Peyer's patch (tissue), 4 donors: ENCODE measurements around the gene AP1S1. TPM values are rescaled to one million over a fixed set of nuclear protein-coding genes. Genes with fewer than 3 reads are reported as not detected.

Source experiments
- DNase-seq, 3 donors: peaks; one replicate each; pipeline ENCODE4 v3.0.0-alpha.2; 2017 to 2019
- H3K27ac ChIP-seq, 4 donors: fragments of 200-600 bp; sonication (generic); one replicate each; pipeline ENCODE4 v1.5.1; 2016 to 2019
- H3K27me3 ChIP-seq, 2 donors: fragments of 200-600 bp; sonication (generic); one replicate each; pipeline ENCODE4 v1.5.1; 2019
- H3K36me3 ChIP-seq, 3 donors: fragments of 200-600 bp; sonication (generic); one replicate each; pipeline ENCODE4 v1.5.1; 2016 to 2019
- H3K4me1 ChIP-seq, 4 donors: fragments of 200-600 bp; sonication (generic); one replicate each; pipeline ENCODE4 v1.5.1; 2016 to 2019
- H3K4me3 ChIP-seq, 4 donors: fragments of 200-600 bp; sonication (generic); 1 replicate in 3 of 4; 2 replicates in 1 of 4; pipeline ENCODE4 v1.5.1; 2016 to 2019; ENCODE audit warnings: mild to moderate bottlenecking in 1 of 4
- H3K9me3 ChIP-seq, 4 donors: fragments of 200-600 bp; sonication (generic); one replicate each; pipeline ENCODE4 v1.5.1; 2016 to 2019; ENCODE audit warnings: mild to moderate bottlenecking in 1 of 4
- CTCF ChIP-seq, 6 experiments: fragments of 450-650 bp in 4 of 6; fragments of 200-600 bp in 2 of 6; sonication (generic) in 1 of 6; IDR thresholded peaks; one replicate each; pipeline ENCODE4 v1.5.1; 2017 to 2019; ENCODE audit warnings: antibody characterized with exemption in 6 of 6, mild to moderate bottlenecking in 3 of 6, moderate library complexity in 1 of 6
- POLR2A ChIP-seq, 2 donors: fragments of 450-650 bp; IDR thresholded peaks; one replicate each; pipeline ENCODE4 v1.5.1; 2017; ENCODE audit warnings: antibody characterized with exemption in 2 of 2, mild to moderate bottlenecking in 2 of 2, moderate library complexity in 2 of 2
- total RNA-seq, 4 donors: library from RNA; depleted of rRNA; stranded (reverse); fragments of >200 nt; gene quantifications; one replicate each; pipeline ENCODE4 v1.1.0, GENCODE V29; 2016

AP1S1 gene
- total RNA-seq, 4 donors from 2014 or later: 53.6 to 136 (median 95.7) TPM

- TF ChIP-seq POLR2A (IDR thresholded peaks at IDR 0.05) (no peak), CTCF (IDR thresholded peaks at IDR 0.05) (no peak)
- peak in 2 of 3 donors; percentile 70 to 87 for DNase-seq
- H3K27me3 ChIP-seq: no peaks in the 10 kb centered on the region
- peaks cover 0 to 27% (median 0%) of the 10 kb centered on the region in 3 donors for H3K36me3 ChIP-seq
- no peak overlapping the region for H3K4me3 ChIP-seq
- peaks cover 0 to 13% (median 6%) of the 10 kb centered on the region in 4 donors for H3K4me1 ChIP-seq
- H3K9me3 ChIP-seq: no peaks in the 10 kb centered on the region
- H3K27ac ChIP-seq: peak overlapping the region in 1 of 4 donors; percentile 82
These were observed 2.8 kb downstream of the AP1S1 start for GRCh38 chr7:101156866-101157589.

- no peak overlapping the region for H3K4me3 ChIP-seq
- TF ChIP-seq POLR2A (IDR thresholded peaks at IDR 0.05) (no peak), CTCF (IDR thresholded peaks at IDR 0.05) (no peak)
- DNase-seq: no peak
- no peaks in the 10 kb centered on the region for H3K9me3 ChIP-seq
- H3K27ac ChIP-seq: peak overlapping the region in 1 of 4 donors; percentile 78
- peaks cover 8 to 40% (median 22%) of the 10 kb centered on the region in 4 donors for H3K4me1 ChIP-seq
- peaks cover 0 to 17% of the 10 kb centered on the region in 2 donors for H3K27me3 ChIP-seq
- peaks cover 0 to 27% (median 0%) of the 10 kb centered on the region in 3 donors for H3K36me3 ChIP-seq
These were observed 5.7 kb downstream of the AP1S1 start for GRCh38 chr7:101159696-101160674.

- Histone ChIP-seq H3K27me3 (peaks cover 0 to 20% of the 10 kb centered on the region in 2 donors), H3K4me3 (no peak overlapping the region), H3K36me3 (peaks cover 0 to 27% (median 0%) of the 10 kb centered on the region in 3 donors), H3K4me1 (peaks cover 8 to 40% (median 25%) of the 10 kb centered on the region in 4 donors), H3K9me3 (peaks cover 0 to 3% (median 0%) of the 10 kb centered on the region in 4 donors), H3K27ac (peak overlapping the region in 1 of 4 donors; percentile 78)
- DNase-seq: peak in 1 of 3 donors; percentile 64
- no peak for TF ChIP-seq CTCF (IDR thresholded peaks at IDR 0.05)
- TF ChIP-seq POLR2A (IDR thresholded peaks at IDR 0.05): peak in 1 of 2 donors; percentile 29
These were observed 6.6 kb downstream of the AP1S1 start for GRCh38 chr7:101160910-101161309.

- Histone ChIP-seq H3K4me1 (peaks cover 7 to 45% (median 27%) of the 10 kb centered on the region in 4 donors), H3K9me3 (peaks cover 0 to 3% (median 0%) of the 10 kb centered on the region in 4 donors), H3K27ac (peak overlapping the region in 1 of 4 donors; percentile 78), H3K36me3 (peaks cover 0 to 27% (median 0%) of the 10 kb centered on the region in 3 donors), H3K27me3 (peaks cover 0 to 30% of the 10 kb centered on the region in 2 donors), H3K4me3 (no peak overlapping the region)
- TF ChIP-seq POLR2A (IDR thresholded peaks at IDR 0.05) (no peak), CTCF (IDR thresholded peaks at IDR 0.05) (no peak)
- DNase-seq: no peak
These were observed 7.6 kb downstream of the AP1S1 start for GRCh38 chr7:101161692-101162471.
